AG10803 (cell line): ENCODE measurements around the gene ADGRV1.

ENCODE experiments used
- DNase-seq: peaks from one replicate; pipeline ENCODE4 v3.0.0; 2010; ENCODE audit warnings: low read depth
- H3K4me3 ChIP-seq: 2 replicates; pipeline ENCODE4 v1.5.1; 2011; ENCODE audit warnings: mild to moderate bottlenecking, low read length, control low read depth
- CTCF ChIP-seq: conservative IDR thresholded peaks from 2 replicates; pipeline ENCODE4 v1.5.1; 2011; ENCODE audit warnings: mild to moderate bottlenecking, low read length, control low read depth, inconsistent platforms

Gene ADGRV1

GRCh38 chr5:90956511-90957097 lies 398.0 kb downstream of the ADGRV1 start:
- no peak for DNase-seq
- H3K4me3 ChIP-seq, result no peak overlapping the region
- TF ChIP-seq CTCF, result no peak

GRCh38 chr5:90957906-90958305 lies 399.3 kb downstream of the ADGRV1 start:
- TF ChIP-seq CTCF, result no peak
- H3K4me3 ChIP-seq, result no peak overlapping the region
- DNase-seq, result no peak

DNA sequence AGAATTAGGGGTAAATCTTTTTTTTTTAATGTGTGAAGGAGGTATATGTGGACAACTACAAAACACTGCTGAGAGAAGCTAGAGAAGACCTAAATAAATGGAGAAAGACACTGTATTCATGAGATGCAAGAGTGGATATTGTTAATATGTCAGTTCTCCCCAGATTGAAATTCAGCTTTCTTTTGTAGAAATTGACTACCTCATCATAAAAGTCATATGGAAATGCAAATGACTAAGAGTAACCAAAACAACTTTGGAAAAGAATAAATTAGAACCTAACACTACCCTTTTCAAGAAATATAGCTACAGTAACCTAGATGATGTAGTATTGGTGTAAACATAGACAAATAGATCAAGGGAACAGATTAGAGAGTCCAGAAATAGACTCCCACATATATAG lies 400.7 kb downstream of the ADGRV1 start:
- no peak for DNase-seq
- TF ChIP-seq CTCF, result no peak
- H3K4me3 ChIP-seq, result no peak overlapping the region

GRCh38 chr5:90962481-90962880 lies 403.9 kb downstream of the ADGRV1 start:
- no peak for DNase-seq
- no peak for TF ChIP-seq CTCF

GRCh38 chr5:90965110-90965685 lies 406.6 kb downstream of the ADGRV1 start:
- H3K4me3 ChIP-seq, result no peak overlapping the region
- no peak for DNase-seq
- no peak for TF ChIP-seq CTCF

More at GRCh38 chr5:90962481-90962880, 403.9 kb downstream of the ADGRV1 start:
- H3K4me3 ChIP-seq, result no peak overlapping the region

- H3K4me3 ChIP-seq, result no peak overlapping the region
- TF ChIP-seq CTCF, result no peak
- no peak for DNase-seq
Measured at GRCh38 chr5:90967443-90967842, 408.8 kb downstream of the ADGRV1 start.

DNA sequence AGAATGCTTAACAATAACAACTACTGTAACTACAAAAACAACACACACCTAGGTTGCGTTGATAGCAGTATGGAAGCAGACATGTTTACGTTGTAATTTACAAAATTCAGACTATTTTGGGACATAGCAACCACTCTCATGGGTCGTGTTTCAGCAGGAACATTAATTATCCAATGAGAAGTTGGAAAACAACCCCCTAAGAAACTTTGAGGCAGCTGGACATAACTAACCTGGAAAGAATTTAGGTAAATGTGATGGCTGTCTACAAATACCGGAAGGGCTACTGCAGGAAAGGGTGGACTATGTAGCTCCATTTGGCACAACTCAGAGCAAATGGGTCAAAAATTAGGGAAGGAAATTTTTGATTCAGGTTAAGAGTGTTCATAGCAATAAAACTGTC lies 409.3 kb downstream of the ADGRV1 start:
- DNase-seq, result no peak
- TF ChIP-seq CTCF, result no peak
- H3K4me3 ChIP-seq, result no peak overlapping the region
